HG02870 (cell line): ENCODE results near the gene TEAD1.
"Not testable (repeated sequence)": the region's sequence is repeated elsewhere in the genome, so short reads cannot be mapped to it uniquely, and the experiment has no call there.

Experiments
- ATAC-seq: cut with Tn5 transposase; IDR thresholded peaks from one replicate; pipeline ENCODE4 v1.9.1; 2021; ENCODE audit warnings: mild to moderate bottlenecking, moderate library complexity; ENCODE audit not compliant: unreplicated experiment

Gene TEAD1

DNA sequence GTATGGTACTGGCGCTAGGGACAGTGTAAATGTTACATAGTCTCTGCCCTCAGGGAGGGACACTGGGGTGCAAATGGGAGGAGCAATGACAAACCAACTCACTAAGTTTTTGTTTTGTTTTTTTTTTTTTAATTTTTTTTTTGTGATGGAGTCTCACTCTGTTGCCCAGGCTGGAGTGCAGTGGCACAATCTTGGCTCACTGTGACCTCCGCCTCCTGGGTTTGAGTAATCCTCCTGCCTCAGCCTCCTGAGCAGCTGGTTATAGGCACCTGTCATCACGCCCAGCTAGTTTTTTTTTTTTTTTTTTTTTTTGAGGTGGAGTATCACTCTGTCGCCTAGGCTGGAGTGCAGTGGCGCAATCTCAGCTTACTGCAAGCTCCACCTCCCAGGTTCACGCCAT lies 83.9 kb downstream of the TEAD1 start:
- ATAC-seq = not testable (repeated sequence)

DNA sequence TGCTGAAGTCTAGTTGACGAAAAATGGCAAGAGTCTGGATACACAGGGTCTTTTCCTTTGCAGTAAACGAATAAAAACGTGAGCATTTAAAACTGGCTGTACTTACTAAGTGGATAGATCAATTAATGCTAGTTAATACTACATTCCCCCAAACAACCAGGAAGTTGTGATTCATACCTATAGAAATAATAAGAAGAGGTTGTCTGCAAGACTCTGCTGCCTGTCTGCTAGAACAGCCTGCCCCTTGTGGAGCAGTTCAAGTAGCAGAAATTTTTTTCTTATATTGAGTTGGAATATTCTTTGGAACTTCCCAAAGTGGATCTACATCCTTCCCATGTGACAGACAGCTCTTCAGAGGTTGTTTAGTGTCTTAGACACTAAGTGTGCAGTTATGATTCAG lies 86.8 kb downstream of the TEAD1 start:
- no peak for ATAC-seq

DNA sequence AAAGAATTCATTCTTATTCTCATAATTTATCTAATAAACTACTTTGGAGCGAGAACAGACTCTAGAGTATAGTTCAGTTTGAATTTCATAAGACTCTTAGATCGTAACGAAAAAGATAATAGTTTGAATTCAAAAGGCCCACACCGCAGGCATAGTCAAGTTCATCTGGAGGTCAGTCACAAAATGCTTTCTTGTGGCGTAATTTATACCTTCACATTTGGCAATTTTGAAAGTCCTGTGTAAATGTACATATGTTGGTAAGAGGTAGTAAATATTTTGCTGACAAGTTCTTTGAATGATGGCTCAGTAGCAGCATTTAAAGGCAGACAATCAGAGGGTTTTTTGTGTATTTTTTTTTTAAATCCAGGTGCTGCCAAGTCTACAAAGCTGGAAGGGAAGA lies 88.1 kb downstream of the TEAD1 start:
- ATAC-seq = no peak

DNA sequence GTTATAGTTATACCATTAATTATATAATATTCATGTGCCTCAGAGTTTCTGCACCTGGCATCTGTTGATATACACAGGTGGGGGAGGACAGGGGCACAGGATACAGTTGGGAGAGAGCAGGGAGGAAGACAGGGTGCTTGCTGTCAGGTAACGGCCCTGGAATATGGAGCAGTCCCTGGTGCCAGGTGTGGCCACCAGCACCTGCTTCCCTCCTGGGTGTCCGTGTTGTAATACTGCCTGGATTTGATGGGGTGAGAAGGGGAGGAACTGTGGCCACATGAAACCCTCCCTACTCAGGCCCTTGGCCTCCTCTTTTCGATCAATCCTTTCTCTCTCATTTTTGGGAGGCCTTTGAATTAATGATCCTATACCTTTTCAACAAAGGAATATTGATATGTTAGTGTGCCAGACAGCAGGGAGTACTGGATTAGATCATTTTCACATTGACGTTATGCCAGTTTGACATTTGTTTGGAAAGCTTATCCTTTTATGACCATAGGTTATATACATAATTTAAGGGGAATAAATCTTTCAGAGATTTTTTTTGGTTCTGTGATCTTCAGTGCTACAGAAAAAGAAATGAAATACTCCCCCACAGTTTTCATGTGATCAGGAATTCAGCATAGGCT lies 88.6 kb downstream of the TEAD1 start:
- no peak for ATAC-seq

DNA sequence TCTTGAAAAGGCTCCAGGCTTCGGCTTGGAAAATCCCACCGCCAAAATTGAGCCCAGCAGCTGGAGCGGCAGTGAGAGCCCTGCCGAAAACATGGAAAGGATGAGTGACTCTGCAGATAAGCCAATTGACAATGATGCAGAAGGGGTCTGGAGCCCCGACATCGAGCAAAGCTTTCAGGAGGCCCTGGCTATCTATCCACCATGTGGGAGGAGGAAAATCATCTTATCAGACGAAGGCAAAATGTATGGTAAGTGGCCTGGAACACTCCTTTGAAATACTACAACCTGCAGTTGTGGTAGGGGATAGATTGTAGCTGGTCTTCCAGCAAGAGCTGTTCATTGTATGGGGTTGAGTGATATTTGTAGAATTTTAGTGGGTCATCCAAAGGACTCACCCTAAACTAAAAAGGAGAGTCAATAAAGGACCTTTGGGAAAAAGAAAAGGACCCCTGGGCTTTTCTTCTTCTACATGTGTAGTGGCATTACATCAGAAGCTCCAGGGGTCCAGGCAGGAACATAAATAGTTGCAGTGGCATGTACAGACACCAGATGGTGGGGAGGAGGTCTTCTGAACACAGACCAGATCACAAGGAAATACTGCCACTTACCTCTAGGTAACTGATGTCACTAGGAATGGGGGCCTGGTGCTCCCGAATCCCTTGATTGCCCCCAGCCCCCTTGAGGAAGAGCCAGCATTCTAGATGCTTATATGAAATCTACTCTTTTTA lies 90.1 kb downstream of the TEAD1 start:
- no peak for ATAC-seq

DNA sequence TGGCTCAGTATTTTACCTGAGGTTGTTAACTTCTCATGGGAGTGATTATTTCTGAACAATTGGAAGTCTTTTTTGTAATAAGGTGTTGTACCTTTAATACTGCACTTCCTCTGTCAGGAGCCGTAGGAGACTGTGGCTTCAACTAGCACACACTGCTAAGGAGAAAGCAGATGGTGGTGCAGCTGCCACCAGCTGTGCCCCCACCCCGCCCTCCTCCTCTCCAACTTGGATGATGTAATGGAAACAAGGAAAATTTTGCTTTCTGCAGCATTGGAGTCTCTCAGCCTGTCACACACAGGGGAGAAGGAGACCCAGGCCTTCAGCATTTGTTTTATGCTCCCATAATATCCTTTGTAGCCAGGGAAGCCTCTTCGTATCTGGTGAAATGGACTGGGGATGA lies 91.2 kb downstream of the TEAD1 start:
- ATAC-seq = no peak

DNA sequence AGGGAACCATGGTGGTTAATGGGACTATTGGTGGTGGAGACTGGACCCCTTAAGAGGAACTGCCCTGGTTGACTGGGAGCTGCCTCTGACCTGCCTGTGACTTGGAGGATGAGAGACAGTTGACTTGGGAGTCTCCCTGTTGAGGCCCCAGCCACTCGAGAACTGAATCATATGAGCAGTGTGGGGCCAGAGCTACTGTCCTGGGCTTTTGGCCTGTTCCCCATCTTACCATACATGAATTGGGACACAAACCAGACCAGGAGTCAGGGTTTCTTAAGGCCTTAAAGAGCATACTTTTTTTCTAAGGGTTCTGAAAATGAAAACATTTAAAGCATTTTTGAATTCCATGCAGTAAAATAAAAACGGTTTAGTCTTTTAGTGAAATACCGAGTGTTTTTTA lies 92.8 kb downstream of the TEAD1 start:
- ATAC-seq = no peak

DNA sequence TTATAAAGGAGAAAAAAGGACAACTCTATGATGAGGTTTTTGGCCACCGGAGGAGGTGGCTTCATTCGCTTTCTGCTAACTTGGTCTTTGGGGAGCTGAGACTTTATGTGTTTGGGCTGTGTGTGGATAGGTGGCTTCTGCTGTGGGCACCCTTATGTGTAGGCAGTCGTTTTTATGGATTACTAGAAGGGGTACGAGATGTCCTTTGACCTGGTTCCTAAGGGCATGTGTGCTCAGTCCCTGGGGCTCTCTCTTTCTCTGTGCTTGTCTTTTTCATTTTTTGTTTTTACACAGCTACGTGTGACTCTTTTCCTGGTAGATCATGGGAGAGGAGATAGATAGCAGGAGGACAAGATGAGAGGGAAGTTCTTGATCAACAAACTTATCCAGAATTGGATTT lies 93.4 kb downstream of the TEAD1 start:
- no peak for ATAC-seq

DNA sequence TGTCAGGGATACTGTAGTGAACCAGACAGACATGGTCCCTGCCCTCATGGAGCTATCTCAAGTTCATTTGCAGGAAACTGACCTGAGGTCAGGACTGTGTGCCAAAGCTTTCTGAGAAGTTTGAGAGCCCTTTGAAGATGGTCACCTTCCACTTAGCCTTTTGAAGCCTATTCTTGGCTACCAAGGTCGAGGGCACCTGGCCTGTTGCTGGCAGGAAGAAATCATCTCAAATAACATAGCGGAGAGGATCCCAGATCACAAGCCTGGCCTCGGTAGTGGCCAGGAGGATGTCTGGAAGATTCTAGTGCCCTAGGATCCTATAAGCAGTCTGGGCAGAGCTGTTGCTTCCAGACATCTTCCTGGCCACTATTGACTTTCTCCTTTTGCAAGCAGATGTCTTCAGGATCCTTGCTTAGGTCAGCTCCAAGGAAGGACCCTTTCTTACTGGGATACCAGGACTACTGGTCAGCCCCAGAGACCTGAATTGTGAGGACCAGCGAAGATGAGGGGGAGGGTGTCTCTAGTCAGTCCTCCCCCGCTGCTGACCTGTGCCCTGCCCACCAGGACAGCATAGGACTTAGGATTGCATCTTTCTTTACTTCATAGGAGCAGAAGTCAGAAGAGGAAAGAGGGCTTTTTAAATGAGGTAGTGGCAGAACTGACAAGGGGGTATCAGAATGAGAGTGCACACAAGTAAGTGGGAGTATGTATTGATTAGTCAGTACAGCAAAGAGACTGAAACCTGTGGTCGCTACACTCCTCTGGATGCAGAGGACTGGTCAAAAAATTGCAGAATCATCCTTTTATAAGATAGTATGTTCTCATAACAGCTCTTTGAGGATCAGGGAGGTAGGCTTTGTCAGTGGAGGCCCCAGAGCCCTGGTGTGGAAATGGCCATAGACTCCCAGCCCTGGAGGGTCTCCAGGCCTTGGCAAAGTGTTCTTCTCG lies 94.8 kb downstream of the TEAD1 start:
- no peak for ATAC-seq

DNA sequence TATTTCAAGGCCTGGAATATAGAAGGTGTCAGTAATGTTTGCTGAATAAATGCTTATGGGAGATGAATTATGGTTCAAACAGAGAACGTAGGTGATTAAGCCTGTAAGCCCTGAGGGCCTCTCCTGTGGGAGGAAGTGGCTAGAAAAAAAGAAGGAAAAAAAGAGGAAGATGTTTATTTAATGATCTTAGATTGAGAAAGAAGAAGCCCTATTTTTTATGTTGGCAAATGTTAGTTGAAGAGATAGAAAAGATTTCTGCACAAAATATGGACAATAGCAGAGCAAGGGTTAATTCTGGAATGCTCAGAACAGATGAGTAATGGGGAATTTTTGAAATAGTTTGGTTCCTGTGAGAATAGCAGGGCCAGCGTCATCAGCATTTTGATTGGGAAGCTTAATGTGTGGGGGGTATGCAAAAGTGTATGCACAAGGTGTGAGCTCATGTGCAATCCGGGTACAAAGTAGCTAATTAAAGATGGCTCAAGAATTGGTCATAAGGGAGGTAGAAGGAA lies 95.7 kb downstream of the TEAD1 start:
- ATAC-seq = no peak

DNA sequence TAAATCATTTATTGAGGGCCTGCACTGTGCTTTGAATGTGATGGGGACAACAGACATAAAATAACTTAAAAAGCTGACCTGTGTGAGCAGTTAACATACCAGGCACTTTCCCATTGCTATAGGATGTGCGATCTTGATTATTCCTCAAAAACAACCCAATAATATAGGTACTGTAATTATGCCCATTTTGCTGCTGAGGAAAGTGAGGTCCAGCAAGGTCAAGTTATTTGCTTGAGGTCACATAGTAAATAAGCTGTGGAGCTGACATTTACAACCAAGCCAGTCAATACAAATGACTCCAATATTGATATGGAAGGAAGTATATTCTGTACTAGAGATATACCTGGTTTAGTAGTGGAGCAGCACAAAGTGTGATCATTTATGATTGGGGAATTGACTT lies 96.2 kb downstream of the TEAD1 start:
- no peak for ATAC-seq

DNA sequence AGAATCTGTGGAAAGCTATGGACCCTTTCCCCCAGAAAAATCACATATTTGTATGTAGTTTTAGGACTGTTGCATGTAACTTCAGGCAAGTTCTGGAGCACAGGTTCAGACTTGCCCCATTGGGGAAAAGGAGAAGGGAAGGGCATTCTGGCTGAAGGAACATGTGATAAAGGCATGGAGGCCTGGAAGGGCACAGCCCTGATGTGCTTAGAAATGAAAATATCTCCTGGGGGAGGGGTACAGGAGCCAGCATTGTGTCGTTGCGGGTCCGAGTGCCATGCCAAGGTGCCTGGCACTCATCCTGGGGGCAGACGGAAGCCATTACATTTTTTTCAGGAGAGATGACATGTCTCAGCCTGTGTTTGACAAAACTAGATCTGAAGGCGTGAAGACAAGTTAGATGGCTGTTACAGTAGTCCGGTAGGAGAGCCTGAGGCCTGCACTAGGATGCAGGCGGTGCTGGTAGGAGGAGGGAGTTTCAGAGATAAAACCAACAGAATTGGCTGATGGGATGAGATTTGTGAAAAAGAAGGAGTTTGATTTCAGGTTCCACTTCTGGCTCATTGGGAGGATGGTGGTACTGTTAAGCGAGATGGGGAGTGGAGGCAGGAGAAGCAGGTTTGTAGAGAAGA lies 96.9 kb downstream of the TEAD1 start:
- ATAC-seq = no peak

DNA sequence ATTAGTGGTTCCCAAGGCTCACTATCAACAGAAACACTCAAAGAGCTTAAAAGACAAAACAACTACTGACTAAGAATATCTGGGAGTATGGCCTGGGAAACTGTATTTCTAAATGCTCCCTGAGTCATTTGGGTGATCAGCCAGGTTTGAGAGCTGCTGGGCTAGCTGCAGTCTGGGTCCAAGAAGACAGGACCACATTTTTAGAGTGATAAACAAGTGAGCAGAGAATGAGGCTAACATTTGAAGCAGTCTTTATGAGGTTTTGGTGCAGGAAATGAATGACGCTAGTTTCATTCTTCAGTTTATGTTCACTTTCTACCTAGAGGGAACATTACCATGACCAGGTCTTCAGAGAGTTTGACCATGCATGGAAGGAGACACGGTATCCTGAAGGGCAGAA lies 97.7 kb downstream of the TEAD1 start:
- no peak for ATAC-seq

DNA sequence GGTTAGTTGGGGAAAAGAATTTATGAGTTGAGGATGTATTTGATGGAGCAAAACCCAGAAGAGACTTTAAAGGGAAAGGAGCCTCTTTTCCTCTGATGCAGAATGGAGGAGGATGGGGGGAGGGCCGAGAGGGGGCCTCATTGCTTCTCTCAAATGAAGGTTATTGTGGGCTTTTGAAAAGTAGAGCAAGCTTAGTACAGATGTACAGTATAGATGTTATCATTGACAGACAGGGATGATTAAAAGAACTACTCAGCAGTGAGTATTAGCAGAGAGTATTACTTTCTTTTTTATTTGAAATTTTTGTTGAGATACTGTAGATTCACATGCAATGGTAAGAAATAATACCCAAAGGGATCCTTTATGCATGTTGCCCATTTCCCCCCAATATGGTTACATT lies 98.1 kb downstream of the TEAD1 start:
- no peak for ATAC-seq

DNA sequence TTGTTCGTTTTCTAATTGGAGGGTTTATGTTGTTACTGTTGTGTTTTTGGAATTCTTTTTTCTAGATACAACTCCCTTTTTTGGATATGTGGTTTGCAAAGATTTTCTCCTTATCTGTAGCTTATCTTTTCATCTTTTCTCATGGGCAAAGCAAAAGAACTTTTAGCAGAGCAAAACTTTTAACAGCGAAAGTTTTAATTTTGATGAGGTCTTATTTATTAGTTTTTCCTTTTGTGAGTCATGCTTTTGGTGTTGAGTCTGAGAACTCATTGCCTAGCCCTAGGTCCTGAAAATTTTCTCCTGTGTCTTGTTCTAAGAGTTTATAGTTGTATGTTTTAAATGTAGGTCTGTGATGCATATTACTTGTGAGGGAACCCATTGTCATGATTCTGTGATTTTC lies 99.4 kb downstream of the TEAD1 start:
- ATAC-seq = no peak

DNA sequence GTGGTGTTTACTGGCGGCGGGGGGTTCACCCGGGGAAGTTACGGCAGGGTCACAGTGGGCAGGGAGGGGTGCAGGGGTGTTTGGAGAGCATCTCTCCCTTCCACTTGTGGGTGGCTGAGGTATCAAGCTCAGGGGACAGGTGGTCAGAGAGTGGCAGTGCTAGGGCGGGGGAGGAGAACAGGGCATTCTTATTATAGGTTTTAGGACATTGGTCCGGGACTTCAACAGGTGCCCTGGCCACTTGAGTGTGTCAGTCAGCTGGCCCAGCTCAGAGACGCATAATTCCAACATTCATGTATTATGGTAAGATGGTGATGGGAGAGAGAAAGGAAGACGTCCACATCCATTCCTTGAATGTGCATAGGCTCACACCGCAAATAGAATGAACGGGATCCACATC lies 101.7 kb downstream of the TEAD1 start:
- no peak for ATAC-seq

DNA sequence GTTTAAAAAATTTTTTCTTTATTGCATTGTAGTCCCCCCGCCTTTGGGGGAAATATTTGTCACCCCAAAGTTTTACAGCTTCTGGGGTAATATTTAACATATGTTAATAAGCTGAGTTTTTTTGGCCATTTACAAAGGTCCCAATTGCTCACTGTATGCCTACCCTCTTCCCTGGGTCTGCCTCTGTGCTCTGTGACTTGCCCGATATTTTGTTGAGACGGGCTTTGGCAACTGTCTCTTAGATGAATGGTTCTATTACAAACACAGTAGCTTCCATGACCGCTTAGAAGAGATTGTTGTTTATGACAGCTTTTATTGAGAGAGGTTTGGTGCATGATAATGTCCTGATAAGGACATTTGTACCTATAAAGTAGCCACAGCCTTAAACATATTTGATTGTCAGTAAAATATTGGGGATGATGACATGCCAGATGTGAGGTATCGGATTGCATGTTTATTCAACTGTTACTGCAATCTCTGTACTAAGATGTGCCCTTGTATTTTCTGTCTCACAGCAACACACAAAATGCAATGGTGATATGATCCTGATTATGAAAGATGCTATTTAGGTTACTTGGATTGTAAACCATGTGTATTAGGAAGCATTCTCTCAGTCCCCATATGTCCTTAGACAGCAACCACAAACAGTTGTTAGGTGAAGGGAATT lies 103.1 kb downstream of the TEAD1 start:
- no peak for ATAC-seq

DNA sequence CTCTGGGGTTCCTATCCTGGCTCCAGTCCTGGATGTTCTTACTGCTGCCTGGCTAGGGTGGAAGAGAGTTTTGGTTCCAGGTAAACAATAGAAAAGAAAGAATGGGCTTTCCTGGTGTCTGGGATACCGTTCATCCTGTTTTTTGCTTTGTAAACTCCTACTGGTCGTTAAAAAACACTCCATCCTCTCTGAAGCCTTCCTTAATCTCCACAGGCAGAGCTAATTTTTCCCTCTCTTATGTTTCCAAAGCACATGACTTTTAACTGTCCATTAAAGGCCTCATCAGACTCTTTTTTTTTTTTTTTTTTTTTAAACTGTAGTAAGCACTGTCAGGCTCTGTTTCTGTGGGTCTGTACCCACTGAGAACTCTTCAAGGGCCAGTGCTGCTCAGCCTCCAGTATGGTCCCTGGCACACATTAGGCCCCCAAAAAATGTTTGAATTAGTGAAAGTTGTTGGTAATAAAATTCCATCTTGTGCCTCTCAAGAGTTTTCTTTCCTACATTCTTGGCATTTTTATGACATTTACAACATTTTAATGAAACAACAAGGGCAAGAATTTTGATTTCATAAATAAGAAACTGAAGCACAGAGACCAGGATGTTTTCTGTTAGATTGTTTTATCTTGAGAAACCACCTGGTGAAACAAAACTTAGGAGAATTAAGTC lies 104.2 kb downstream of the TEAD1 start:
- no peak for ATAC-seq

DNA sequence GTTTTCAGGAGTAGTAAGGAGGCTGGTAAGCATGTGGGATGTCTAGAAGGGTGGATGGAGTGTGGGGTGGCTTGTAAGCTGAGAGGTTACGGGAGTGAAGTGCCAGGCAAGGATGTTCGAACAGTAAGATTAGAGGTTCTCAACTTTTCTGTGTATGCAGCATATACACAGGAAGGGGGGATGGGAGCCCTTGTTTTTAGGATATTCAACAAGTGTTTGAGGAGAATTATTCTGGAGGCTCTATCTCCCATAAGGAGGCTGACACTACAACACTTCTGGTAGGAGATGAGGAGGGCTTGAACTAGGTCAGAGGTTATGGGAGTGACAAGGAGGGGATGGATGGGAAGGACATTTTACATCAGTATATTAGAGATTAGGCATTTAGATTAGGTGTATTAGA lies 109.5 kb downstream of the TEAD1 start:
- ATAC-seq = no peak

DNA sequence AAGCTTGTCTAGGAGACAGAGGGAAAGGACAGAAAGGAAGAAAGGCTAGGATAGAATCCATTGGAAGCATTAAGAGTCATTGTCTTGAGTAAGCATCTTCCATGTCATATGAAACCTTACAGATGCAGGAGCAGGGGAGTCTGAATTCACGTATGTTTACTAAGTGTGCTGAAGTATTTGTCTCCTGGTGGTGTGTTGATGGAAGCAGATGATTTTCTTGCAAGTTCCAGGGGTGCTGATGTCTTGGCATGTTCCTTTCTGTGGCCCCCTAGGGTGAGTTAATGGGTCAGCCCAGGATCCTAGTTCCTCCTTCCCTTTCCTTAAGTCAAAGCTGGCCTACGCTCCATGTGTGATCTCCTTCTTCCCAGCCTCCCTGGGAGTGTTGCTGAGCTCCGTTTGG lies 110.2 kb downstream of the TEAD1 start:
- ATAC-seq = no peak
